ENCODE results near the gene DDHD1.
"Not testable (repeated sequence)": the region's sequence is repeated elsewhere in the genome, so short reads cannot be mapped to it uniquely, and the experiment has no call there.

DDHD1 gene

DNA sequence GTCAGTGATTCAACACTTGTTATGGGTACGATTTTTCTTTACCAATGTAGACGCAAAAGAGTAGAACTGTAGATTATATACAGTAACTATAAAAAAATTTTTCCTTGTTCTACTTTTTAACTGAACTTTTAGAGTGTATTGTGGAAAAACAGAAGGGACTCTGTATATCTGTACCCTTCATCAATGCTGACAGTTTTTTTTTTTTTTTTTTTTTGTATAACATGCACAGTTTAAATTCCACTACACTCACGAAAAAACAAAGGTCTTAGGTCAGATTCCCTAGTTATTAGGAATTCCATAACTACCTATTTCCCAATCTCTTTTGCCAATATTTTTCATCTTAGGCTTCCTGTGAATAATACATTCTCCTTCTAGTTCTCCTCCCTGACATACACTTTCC is 6.4 kb downstream of the DDHD1 start:
- TF ChIP-seq, protein P1, sequence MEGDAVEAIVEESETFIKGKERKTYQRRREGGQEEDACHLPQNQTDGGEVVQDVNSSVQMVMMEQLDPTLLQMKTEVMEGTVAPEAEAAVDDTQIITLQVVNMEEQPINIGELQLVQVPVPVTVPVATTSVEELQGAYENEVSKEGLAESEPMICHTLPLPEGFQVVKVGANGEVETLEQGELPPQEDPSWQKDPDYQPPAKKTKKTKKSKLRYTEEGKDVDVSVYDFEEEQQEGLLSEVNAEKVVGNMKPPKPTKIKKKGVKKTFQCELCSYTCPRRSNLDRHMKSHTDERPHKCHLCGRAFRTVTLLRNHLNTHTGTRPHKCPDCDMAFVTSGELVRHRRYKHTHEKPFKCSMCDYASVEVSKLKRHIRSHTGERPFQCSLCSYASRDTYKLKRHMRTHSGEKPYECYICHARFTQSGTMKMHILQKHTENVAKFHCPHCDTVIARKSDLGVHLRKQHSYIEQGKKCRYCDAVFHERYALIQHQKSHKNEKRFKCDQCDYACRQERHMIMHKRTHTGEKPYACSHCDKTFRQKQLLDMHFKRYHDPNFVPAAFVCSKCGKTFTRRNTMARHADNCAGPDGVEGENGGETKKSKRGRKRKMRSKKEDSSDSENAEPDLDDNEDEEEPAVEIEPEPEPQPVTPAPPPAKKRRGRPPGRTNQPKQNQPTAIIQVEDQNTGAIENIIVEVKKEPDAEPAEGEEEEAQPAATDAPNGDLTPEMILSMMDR (IDR thresholded peaks at IDR 0.05; ENCODE audit: borderline replicate concordance, control extremely low read depth, extremely low read depth, insufficient read depth, missing control alignments) = no peak
- DNase-seq (ENCODE audit: low spot score) = no peak
- in situ Hi-C loops (cut with MboI; ENCODE audit: low sequenced_read_pairs, unreplicated experiment) = no loop called here

DNA sequence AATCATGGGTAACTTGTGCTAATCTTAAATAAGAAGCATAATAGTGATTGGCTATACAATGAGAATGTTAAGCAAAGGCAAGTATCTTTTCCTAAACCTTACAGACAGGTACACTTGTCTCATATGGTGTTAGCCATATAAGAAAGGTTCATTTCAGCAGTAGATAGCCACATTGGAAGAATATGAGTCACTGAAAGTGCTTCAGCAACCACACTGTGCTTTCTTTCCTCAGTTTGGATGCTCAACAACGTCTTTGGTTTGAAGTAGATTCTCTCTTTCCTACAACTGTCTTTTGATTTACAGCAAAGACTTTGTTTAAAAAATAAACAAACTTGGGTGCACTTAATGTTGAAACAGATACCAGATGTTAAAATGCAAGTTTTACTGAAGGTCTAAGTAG is 8.9 kb downstream of the DDHD1 start:
- in situ Hi-C loops (cut with MboI; ENCODE audit: low sequenced_read_pairs, unreplicated experiment) = no loop called here
- no peak for DNase-seq (ENCODE audit: low spot score)
- TF ChIP-seq, protein P1 (IDR thresholded peaks at IDR 0.05; ENCODE audit: borderline replicate concordance, control extremely low read depth, extremely low read depth, insufficient read depth, missing control alignments) = no peak

DNA sequence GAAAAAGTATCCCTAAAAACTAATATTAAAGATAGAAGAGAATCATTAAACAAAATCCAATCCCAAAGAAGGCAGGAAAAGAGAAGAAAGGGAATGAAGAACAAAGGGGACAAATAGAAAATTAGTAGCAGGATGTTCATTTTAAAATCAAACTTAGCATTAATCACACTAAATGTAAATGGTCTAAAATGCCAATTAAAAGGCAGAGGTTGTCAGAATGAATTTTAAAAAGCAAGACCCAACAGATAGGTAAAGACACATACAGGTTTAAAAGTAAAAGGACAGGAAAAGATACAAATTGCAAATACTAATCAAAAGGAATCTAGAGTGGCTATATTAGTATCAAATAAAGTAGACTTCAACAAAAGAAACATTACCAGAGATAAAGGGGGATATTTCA is 12.5 kb downstream of the DDHD1 start:
- TF ChIP-seq, protein P1 (IDR thresholded peaks at IDR 0.05; ENCODE audit: borderline replicate concordance, control extremely low read depth, extremely low read depth, insufficient read depth, missing control alignments) = no peak

DNA sequence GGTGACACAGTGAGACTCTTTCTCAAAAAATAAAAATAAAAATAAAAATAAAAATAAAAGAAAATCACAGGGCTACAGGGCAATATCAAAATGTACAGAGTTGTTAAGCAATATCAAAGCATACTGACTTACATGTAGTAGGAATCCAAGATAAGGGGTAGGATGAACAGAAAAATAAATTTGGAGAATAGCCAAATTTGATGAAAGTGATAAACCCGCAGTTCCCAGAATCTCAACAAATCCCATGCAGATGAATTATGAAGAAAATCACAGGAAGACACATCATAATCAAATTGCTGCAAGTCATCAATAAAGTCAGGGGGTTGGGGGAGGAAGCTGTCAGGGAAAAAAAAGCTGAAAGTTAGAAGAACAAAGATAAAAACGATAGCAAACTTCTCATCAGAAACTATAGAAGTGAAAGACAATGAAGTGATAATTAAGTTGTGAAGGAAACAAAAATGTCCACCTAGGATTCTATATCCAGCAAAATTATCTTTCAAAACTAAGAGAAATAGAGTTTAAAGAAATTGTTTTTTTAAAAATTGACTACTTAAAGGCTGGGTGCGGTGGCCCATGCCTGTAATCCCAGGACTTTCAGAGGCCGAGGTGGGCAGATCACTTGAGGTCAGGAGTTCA is 15.4 kb downstream of the DDHD1 start:
- in situ Hi-C loops (cut with MboI; ENCODE audit: low sequenced_read_pairs, unreplicated experiment) = no loop called here
- DNase-seq (ENCODE audit: low spot score) = no peak
- TF ChIP-seq, protein P1 (IDR thresholded peaks at IDR 0.05; ENCODE audit: borderline replicate concordance, control extremely low read depth, extremely low read depth, insufficient read depth, missing control alignments) = no peak

More for the DNA sequence above, 12.5 kb downstream of the DDHD1 start:
- in situ Hi-C loops (cut with MboI; ENCODE audit: low sequenced_read_pairs, unreplicated experiment) = no loop called here
- no peak for DNase-seq (ENCODE audit: low spot score)

DNA sequence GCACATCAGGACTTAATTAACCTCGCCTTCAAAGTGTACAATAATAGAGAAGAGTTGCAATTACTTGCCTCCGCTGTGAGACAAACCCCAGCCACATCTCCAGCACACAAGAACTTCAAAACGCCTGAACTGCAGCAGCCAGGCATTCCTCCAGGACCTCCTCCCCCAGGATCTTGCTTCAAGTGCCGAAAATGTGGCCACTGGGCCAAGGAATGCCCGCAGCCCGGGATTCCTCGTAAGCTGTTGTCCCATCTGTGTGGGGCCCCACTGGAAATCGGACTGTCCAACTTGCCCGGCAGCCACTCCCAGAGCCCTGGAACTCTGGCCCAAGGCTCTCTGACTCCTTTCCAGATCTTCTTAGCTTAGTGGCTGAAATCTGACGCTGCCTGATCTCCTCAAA is 22.6 kb downstream of the DDHD1 start:
- DNase-seq (ENCODE audit: low spot score); in situ Hi-C loops (cut with MboI; ENCODE audit: low sequenced_read_pairs, unreplicated experiment): not testable (repeated sequence)

DNA sequence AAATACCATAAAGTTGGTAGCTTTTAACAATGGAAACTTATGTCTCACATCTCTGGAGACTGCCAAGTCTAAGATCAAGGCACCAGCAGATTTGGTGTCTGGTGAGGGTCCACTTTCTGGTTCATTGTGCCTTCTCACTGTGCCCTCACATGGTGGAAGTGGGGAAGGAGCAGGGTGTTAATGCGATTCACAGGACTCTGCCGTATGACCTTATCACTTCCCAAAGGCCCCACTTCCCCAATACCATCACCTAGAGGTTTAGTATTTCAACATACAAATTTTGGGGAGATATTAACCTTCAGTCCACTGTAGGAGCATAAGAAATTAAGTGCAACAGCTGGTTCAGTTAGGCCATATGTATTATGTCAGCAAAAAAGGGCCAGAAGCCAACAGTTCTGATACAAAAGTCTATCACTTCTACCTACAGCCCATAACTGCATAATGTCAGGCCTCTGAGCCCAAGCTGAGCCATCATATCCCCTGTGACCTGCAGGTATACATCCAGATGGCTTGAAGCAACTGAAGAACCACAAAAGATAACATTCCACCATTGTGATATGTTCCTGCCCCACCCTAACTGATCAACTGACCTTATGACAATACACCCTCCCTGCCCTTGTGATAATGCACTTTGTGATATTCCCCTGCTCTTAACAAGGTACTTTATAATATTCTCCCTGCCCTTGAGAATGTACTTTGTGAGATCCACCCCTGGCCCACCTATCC is 24.7 kb downstream of the DDHD1 start:
- TF ChIP-seq, protein P1 (IDR thresholded peaks at IDR 0.05; ENCODE audit: borderline replicate concordance, control extremely low read depth, extremely low read depth, insufficient read depth, missing control alignments) = no peak
- DNase-seq (ENCODE audit: low spot score) = no peak
- in situ Hi-C loops (cut with MboI; ENCODE audit: low sequenced_read_pairs, unreplicated experiment) = no loop called here

DNA sequence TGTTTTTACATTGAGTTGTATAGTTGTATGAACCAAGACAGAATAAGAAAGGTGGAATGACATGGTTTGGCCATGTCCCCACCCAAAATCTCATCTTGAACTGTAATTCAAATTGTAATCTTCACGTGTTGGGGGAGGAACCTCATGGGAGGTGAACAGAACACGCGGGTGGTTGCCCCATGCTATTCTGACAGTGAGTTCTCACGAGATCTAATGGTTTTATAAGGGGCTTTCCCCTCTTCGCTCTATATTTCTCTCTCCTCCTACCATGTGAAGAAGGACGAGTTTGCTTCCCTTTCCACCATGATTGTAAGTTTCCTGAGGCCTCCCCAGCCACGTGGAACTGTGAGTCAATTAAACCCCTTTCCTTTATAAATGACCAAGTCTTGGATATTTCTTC is 25.3 kb downstream of the DDHD1 start:
- TF ChIP-seq, protein P1 (IDR thresholded peaks at IDR 0.05; ENCODE audit: borderline replicate concordance, control extremely low read depth, extremely low read depth, insufficient read depth, missing control alignments) = no peak
- no peak for DNase-seq (ENCODE audit: low spot score)
- in situ Hi-C loops (cut with MboI; ENCODE audit: low sequenced_read_pairs, unreplicated experiment) = no loop called here

Data from GM13976 (cell line).